ENCODE data around the gene DYNC2H1.

DYNC2H1 gene

GRCh38 chr11:103332409-103332808, 223.2 kb downstream of the DYNC2H1 start:
- DNase-seq, result peak in 2 of 3 donors; percentile 34 to 54
- Histone ChIP-seq H3K36me3 (ENCODE audit: control insufficient read depth in 4 of 4, insufficient read depth in 4 of 4, low read length in 3 of 4) (no peaks in the 10 kb centered on the region), H3K9me3 (ENCODE audit: control extremely low read depth in 1 of 5, control insufficient read depth in 4 of 5, insufficient read depth in 2 of 5, low read depth in 1 of 5, low read length in 4 of 5) (no peaks in the 10 kb centered on the region), H3K27ac (ENCODE audit: insufficient read depth in 1 of 2, low read depth in 1 of 2, low read length in 2 of 2, poor library complexity in 1 of 2, severe bottlenecking in 2 of 2) (no peak overlapping the region), H3K27me3 (replicated peaks in 2 of 5; ENCODE audit: control insufficient read depth in 4 of 5, insufficient read depth in 5 of 5, low read length in 4 of 5) (no peaks in the 10 kb centered on the region), H3K4me1 (ENCODE audit: control extremely low read depth in 1 of 4, control insufficient read depth in 4 of 4, insufficient read depth in 4 of 4, low read length in 3 of 4) (peaks cover 0 to 6% (median 0%) of the 10 kb centered on the region in 4 experiments), H3K4me3 (ENCODE audit: control insufficient read depth in 1 of 7, extremely low read depth in 1 of 7, insufficient read depth in 4 of 7, low read depth in 2 of 7, low read length in 6 of 7) (no peak overlapping the region)
- WGBS (ENCODE audit: insufficient coverage), result 64% methylated on average over 5 of the region's 6 CpGs
- CTCF ChIA-PET, result interaction anchor here (2.0 kb wide), 1 partner anchor 268 kb away, joined by 5 read pairs; no protein-coding TSS in a partner anchor
- POLR2A ChIA-PET, result no interaction called here

GRCh38 chr11:103338621-103339484, 229.6 kb downstream of the DYNC2H1 start:
- Histone ChIP-seq H3K4me1 (ENCODE audit: control extremely low read depth in 1 of 4, control insufficient read depth in 4 of 4, insufficient read depth in 4 of 4, low read length in 3 of 4) (no peaks in the 10 kb centered on the region), H3K27me3 (replicated peaks in 2 of 5; ENCODE audit: control insufficient read depth in 4 of 5, insufficient read depth in 5 of 5, low read length in 4 of 5) (no peaks in the 10 kb centered on the region), H3K36me3 (ENCODE audit: control insufficient read depth in 4 of 4, insufficient read depth in 4 of 4, low read length in 3 of 4) (no peaks in the 10 kb centered on the region), H3K9me3 (ENCODE audit: control extremely low read depth in 1 of 5, control insufficient read depth in 4 of 5, insufficient read depth in 2 of 5, low read depth in 1 of 5, low read length in 4 of 5) (no peaks in the 10 kb centered on the region), H3K27ac (ENCODE audit: insufficient read depth in 1 of 2, low read depth in 1 of 2, low read length in 2 of 2, poor library complexity in 1 of 2, severe bottlenecking in 2 of 2) (no peak overlapping the region), H3K4me3 (ENCODE audit: control insufficient read depth in 1 of 7, extremely low read depth in 1 of 7, insufficient read depth in 4 of 7, low read depth in 2 of 7, low read length in 6 of 7) (no peak overlapping the region)
- WGBS (ENCODE audit: insufficient coverage), result 100% methylated on average over 2 of the region's 2 CpGs
- peak in 1 of 3 donors; percentile 3 for DNase-seq
- CTCF ChIA-PET, result no interaction called here
- POLR2A ChIA-PET, result no interaction called here

- WGBS (ENCODE audit: insufficient coverage), result 96% methylated on average over 4 of the region's 6 CpGs
Measured at GRCh38 chr11:103339485-103339857, 230.2 kb downstream of the DYNC2H1 start.

GRCh38 chr11:103340956-103341355, 231.7 kb downstream of the DYNC2H1 start:
- ChIA-PET POLR2A (no interaction called here), CTCF (no interaction called here)
- DNase-seq, result no peak
- Histone ChIP-seq H3K4me3 (ENCODE audit: control insufficient read depth in 1 of 7, extremely low read depth in 1 of 7, insufficient read depth in 4 of 7, low read depth in 2 of 7, low read length in 6 of 7) (no peak overlapping the region), H3K4me1 (ENCODE audit: control extremely low read depth in 1 of 4, control insufficient read depth in 4 of 4, insufficient read depth in 4 of 4, low read length in 3 of 4) (no peaks in the 10 kb centered on the region), H3K27me3 (replicated peaks in 2 of 5; ENCODE audit: control insufficient read depth in 4 of 5, insufficient read depth in 5 of 5, low read length in 4 of 5) (no peaks in the 10 kb centered on the region), H3K36me3 (ENCODE audit: control insufficient read depth in 4 of 4, insufficient read depth in 4 of 4, low read length in 3 of 4) (no peaks in the 10 kb centered on the region), H3K9me3 (ENCODE audit: control extremely low read depth in 1 of 5, control insufficient read depth in 4 of 5, insufficient read depth in 2 of 5, low read depth in 1 of 5, low read length in 4 of 5) (no peaks in the 10 kb centered on the region), H3K27ac (ENCODE audit: insufficient read depth in 1 of 2, low read depth in 1 of 2, low read length in 2 of 2, poor library complexity in 1 of 2, severe bottlenecking in 2 of 2) (no peak overlapping the region)
- WGBS (ENCODE audit: insufficient coverage), result 100% methylated on average over 1 of the region's 1 CpG

More at GRCh38 chr11:103339485-103339857, 230.2 kb downstream of the DYNC2H1 start:
- H3K36me3 ChIP-seq (ENCODE audit: control insufficient read depth in 4 of 4, insufficient read depth in 4 of 4, low read length in 3 of 4), result no peaks in the 10 kb centered on the region
- POLR2A ChIA-PET, result no interaction called here
- no peak overlapping the region for H3K4me3 ChIP-seq (ENCODE audit: control insufficient read depth in 1 of 7, extremely low read depth in 1 of 7, insufficient read depth in 4 of 7, low read depth in 2 of 7, low read length in 6 of 7)
- H3K4me1 ChIP-seq (ENCODE audit: control extremely low read depth in 1 of 4, control insufficient read depth in 4 of 4, insufficient read depth in 4 of 4, low read length in 3 of 4), result no peaks in the 10 kb centered on the region
- CTCF ChIA-PET, result no interaction called here
- no peak overlapping the region for H3K27ac ChIP-seq (ENCODE audit: insufficient read depth in 1 of 2, low read depth in 1 of 2, low read length in 2 of 2, poor library complexity in 1 of 2, severe bottlenecking in 2 of 2)
- no peaks in the 10 kb centered on the region for H3K27me3 ChIP-seq (replicated peaks in 2 of 5; ENCODE audit: control insufficient read depth in 4 of 5, insufficient read depth in 5 of 5, low read length in 4 of 5)
- DNase-seq, result no peak
- H3K9me3 ChIP-seq (ENCODE audit: control extremely low read depth in 1 of 5, control insufficient read depth in 4 of 5, insufficient read depth in 2 of 5, low read depth in 1 of 5, low read length in 4 of 5), result no peaks in the 10 kb centered on the region

GRCh38 chr11:103344886-103345285, 235.7 kb downstream of the DYNC2H1 start:
- H3K4me1 ChIP-seq (ENCODE audit: control extremely low read depth in 1 of 4, control insufficient read depth in 4 of 4, insufficient read depth in 4 of 4, low read length in 3 of 4), result no peaks in the 10 kb centered on the region
- CTCF ChIA-PET, result interaction anchor here (0.7 kb wide), 1 partner anchor 820 kb away, joined by 4 read pairs; no protein-coding TSS in a partner anchor
- no peak overlapping the region for H3K27ac ChIP-seq (ENCODE audit: insufficient read depth in 1 of 2, low read depth in 1 of 2, low read length in 2 of 2, poor library complexity in 1 of 2, severe bottlenecking in 2 of 2)
- H3K27me3 ChIP-seq (replicated peaks in 2 of 5; ENCODE audit: control insufficient read depth in 4 of 5, insufficient read depth in 5 of 5, low read length in 4 of 5), result no peaks in the 10 kb centered on the region
- no peak overlapping the region for H3K4me3 ChIP-seq (ENCODE audit: control insufficient read depth in 1 of 7, extremely low read depth in 1 of 7, insufficient read depth in 4 of 7, low read depth in 2 of 7, low read length in 6 of 7)
- H3K36me3 ChIP-seq (ENCODE audit: control insufficient read depth in 4 of 4, insufficient read depth in 4 of 4, low read length in 3 of 4), result no peaks in the 10 kb centered on the region
- no peaks in the 10 kb centered on the region for H3K9me3 ChIP-seq (ENCODE audit: control extremely low read depth in 1 of 5, control insufficient read depth in 4 of 5, insufficient read depth in 2 of 5, low read depth in 1 of 5, low read length in 4 of 5)
- WGBS (ENCODE audit: insufficient coverage), result no CpG with 5 or more reads among the region's 4 CpGs
- POLR2A ChIA-PET, result no interaction called here
- DNase-seq, result no peak

- ChIA-PET POLR2A (no interaction called here), CTCF (no interaction called here)
- no CpG with 5 or more reads among the region's 2 CpGs for WGBS (ENCODE audit: insufficient coverage)
- Histone ChIP-seq H3K27me3 (replicated peaks in 2 of 5; ENCODE audit: control insufficient read depth in 4 of 5, insufficient read depth in 5 of 5, low read length in 4 of 5) (no peaks in the 10 kb centered on the region), H3K36me3 (ENCODE audit: control insufficient read depth in 4 of 4, insufficient read depth in 4 of 4, low read length in 3 of 4) (no peaks in the 10 kb centered on the region), H3K4me1 (ENCODE audit: control extremely low read depth in 1 of 4, control insufficient read depth in 4 of 4, insufficient read depth in 4 of 4, low read length in 3 of 4) (no peaks in the 10 kb centered on the region), H3K4me3 (ENCODE audit: control insufficient read depth in 1 of 7, extremely low read depth in 1 of 7, insufficient read depth in 4 of 7, low read depth in 2 of 7, low read length in 6 of 7) (no peak overlapping the region), H3K9me3 (ENCODE audit: control extremely low read depth in 1 of 5, control insufficient read depth in 4 of 5, insufficient read depth in 2 of 5, low read depth in 1 of 5, low read length in 4 of 5) (no peaks in the 10 kb centered on the region), H3K27ac (ENCODE audit: insufficient read depth in 1 of 2, low read depth in 1 of 2, low read length in 2 of 2, poor library complexity in 1 of 2, severe bottlenecking in 2 of 2) (no peak overlapping the region)
- no peak for DNase-seq
Measured at GRCh38 chr11:103349595-103349994, 240.4 kb downstream of the DYNC2H1 start.

- DNase-seq, result no peak
- CTCF ChIA-PET, result no interaction called here
- POLR2A ChIA-PET, result no interaction called here
Measured at GRCh38 chr11:103354656-103355055, 245.4 kb downstream of the DYNC2H1 start.

More at GRCh38 chr11:103354656-103355055, 245.4 kb downstream of the DYNC2H1 start:
- Histone ChIP-seq H3K27ac (ENCODE audit: insufficient read depth in 1 of 2, low read depth in 1 of 2, low read length in 2 of 2, poor library complexity in 1 of 2, severe bottlenecking in 2 of 2) (no peak overlapping the region), H3K9me3 (ENCODE audit: control extremely low read depth in 1 of 5, control insufficient read depth in 4 of 5, insufficient read depth in 2 of 5, low read depth in 1 of 5, low read length in 4 of 5) (no peaks in the 10 kb centered on the region), H3K36me3 (ENCODE audit: control insufficient read depth in 4 of 4, insufficient read depth in 4 of 4, low read length in 3 of 4) (no peaks in the 10 kb centered on the region), H3K27me3 (replicated peaks in 2 of 5; ENCODE audit: control insufficient read depth in 4 of 5, insufficient read depth in 5 of 5, low read length in 4 of 5) (no peaks in the 10 kb centered on the region), H3K4me3 (ENCODE audit: control insufficient read depth in 1 of 7, extremely low read depth in 1 of 7, insufficient read depth in 4 of 7, low read depth in 2 of 7, low read length in 6 of 7) (no peak overlapping the region), H3K4me1 (ENCODE audit: control extremely low read depth in 1 of 4, control insufficient read depth in 4 of 4, insufficient read depth in 4 of 4, low read length in 3 of 4) (no peaks in the 10 kb centered on the region)

Data from common myeloid progenitor, CD34-positive (primary cell).